ENCODE results near the gene WDR4. TPM values are rescaled to one million over a fixed set of nuclear protein-coding genes. Genes with fewer than 3 reads are reported as not detected.

WDR4 gene
- total and polyA plus RNA-seq, 2 of the 4 experiments (the other 2 are of a cell fraction) = 11.3 to 20.8 TPM

GRCh38 chr21:42873096-42873495 lies 6.2 kb downstream of the WDR4 start:
- Histone ChIP-seq H3K14ac (replicated peaks; ENCODE audit: low read depth, low read length) (no peak overlapping the region), H3K27me3 (ENCODE audit: control insufficient read depth, insufficient read depth, low read length) (no peaks in the 10 kb centered on the region), H4K20me1 (ENCODE audit: insufficient read depth, low read length) (peaks cover 13% of the 10 kb centered on the region), H2BK15ac (ENCODE audit: low read depth, low read length) (no peak overlapping the region), H3K36me3 (ENCODE audit: control insufficient read depth, insufficient read depth, low read length) (peaks cover 42% of the 10 kb centered on the region), H3K18ac (ENCODE audit: low read depth, low read length) (no peak overlapping the region), H3K9me1 (ENCODE audit: insufficient read depth, low read length) (no peaks in the 10 kb centered on the region; the same call in 1 of the 2 replicates), H3K4me3 (ENCODE audit: insufficient read depth, low read depth, low read length) (no peak overlapping the region), H2BK120ac (ENCODE audit: low read depth, low read length) (no peak overlapping the region), H3K79me1 (ENCODE audit: low read depth in 1 of 2, low read length in 2 of 2) (peaks cover 18 to 34% of the 10 kb centered on the region in 2 experiments; a peak in 3 of 4 replicates), H2BK20ac (ENCODE audit: low read depth, low read length) (no peak overlapping the region), H2AK5ac (ENCODE audit: low read depth, low read length) (no peak overlapping the region), H2BK5ac (ENCODE audit: low read depth, low read length, poor library complexity, severe bottlenecking) (no peak overlapping the region), H3K56ac (ENCODE audit: extremely low read depth, insufficient read depth, low read length) (no peak overlapping the region), H2AK9ac (replicated peaks; ENCODE audit: low read depth, low read length, poor library complexity) (peak overlapping the region; percentile 70), H3K27ac (ENCODE audit: insufficient read depth, low read length) (no peak overlapping the region), H3K4me1 (ENCODE audit: control insufficient read depth, insufficient read depth, low read length) (no peaks in the 10 kb centered on the region), H2AFZ (replicated peaks; ENCODE audit: low read length, poor library complexity) (no peak overlapping the region), H3K9me3 (ENCODE audit: control insufficient read depth, insufficient read depth, low read length) (no peaks in the 10 kb centered on the region), H3K9ac (ENCODE audit: low read depth, low read length) (no peak overlapping the region), H4K91ac (ENCODE audit: insufficient read depth, low read depth, low read length) (no peak overlapping the region), H4K8ac (ENCODE audit: low read depth in 2 of 2, low read length in 2 of 2) (no peak overlapping the region), H3K4ac (ENCODE audit: low read depth, low read length) (no peak overlapping the region), H3K4me2 (ENCODE audit: low read depth, low read length) (no peak overlapping the region), H3K23ac (ENCODE audit: low read depth, low read length) (no peak overlapping the region), H4K5ac (ENCODE audit: low read depth, low read length) (no peak overlapping the region)
- DNase-seq (no peak), ATAC-seq (ENCODE audit: low read depth) (no peak)
- TF ChIP-seq, protein P1, sequence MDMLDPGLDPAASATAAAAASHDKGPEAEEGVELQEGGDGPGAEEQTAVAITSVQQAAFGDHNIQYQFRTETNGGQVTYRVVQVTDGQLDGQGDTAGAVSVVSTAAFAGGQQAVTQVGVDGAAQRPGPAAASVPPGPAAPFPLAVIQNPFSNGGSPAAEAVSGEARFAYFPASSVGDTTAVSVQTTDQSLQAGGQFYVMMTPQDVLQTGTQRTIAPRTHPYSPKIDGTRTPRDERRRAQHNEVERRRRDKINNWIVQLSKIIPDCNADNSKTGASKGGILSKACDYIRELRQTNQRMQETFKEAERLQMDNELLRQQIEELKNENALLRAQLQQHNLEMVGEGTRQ (IDR thresholded peaks at IDR 0.05; ENCODE audit: low read depth, low read length) = no peak
- no peak for TF ChIP-seq FOS (IDR thresholded peaks at IDR 0.05; ENCODE audit: low read depth, low read length)
- TF ChIP-seq RCOR1 (IDR thresholded peaks at IDR 0.05; ENCODE audit: insufficient replicate concordance, low read length) = no peak
- TF ChIP-seq MXI1 (IDR thresholded peaks at IDR 0.05; ENCODE audit: borderline replicate concordance, low read depth, low read length) = no peak
- no peak for TF ChIP-seq NFE2L2 (IDR thresholded peaks at IDR 0.05; ENCODE audit: low read depth, low read length)
- no peak for TF ChIP-seq RAD21 (IDR thresholded peaks at IDR 0.05; ENCODE audit: low read length)
- no peak for TF ChIP-seq BHLHE40 (IDR thresholded peaks at IDR 0.05; ENCODE audit: low read depth, low read length)
- no peak for TF ChIP-seq POLR2A (IDR thresholded peaks at IDR 0.05; ENCODE audit: low read depth, low read length)
- no peak for TF ChIP-seq ELK1 (IDR thresholded peaks at IDR 0.05; ENCODE audit: borderline replicate concordance, low read depth, low read length)
- TF ChIP-seq SMC3 (IDR thresholded peaks at IDR 0.05; ENCODE audit: low read depth, low read length) = no peak
- TF ChIP-seq MAZ (IDR thresholded peaks at IDR 0.05; ENCODE audit: borderline replicate concordance, low read depth, low read length) = no peak
- TF ChIP-seq CEBPB (IDR thresholded peaks at IDR 0.05; ENCODE audit: low read depth, low read length) = no peak
- TF ChIP-seq, protein P2, sequence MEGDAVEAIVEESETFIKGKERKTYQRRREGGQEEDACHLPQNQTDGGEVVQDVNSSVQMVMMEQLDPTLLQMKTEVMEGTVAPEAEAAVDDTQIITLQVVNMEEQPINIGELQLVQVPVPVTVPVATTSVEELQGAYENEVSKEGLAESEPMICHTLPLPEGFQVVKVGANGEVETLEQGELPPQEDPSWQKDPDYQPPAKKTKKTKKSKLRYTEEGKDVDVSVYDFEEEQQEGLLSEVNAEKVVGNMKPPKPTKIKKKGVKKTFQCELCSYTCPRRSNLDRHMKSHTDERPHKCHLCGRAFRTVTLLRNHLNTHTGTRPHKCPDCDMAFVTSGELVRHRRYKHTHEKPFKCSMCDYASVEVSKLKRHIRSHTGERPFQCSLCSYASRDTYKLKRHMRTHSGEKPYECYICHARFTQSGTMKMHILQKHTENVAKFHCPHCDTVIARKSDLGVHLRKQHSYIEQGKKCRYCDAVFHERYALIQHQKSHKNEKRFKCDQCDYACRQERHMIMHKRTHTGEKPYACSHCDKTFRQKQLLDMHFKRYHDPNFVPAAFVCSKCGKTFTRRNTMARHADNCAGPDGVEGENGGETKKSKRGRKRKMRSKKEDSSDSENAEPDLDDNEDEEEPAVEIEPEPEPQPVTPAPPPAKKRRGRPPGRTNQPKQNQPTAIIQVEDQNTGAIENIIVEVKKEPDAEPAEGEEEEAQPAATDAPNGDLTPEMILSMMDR (conservative IDR thresholded peaks at IDR 0.05; ENCODE audit: low read depth, low read length) = no peak
- in situ Hi-C loops (cut with MboI; ENCODE audit: low sequenced_read_pairs) = loop anchor here (25.0 kb wide), 1 partner anchor 111 kb away; no protein-coding TSS in a partner anchor
- POLR2A ChIA-PET (ENCODE audit: unreplicated experiment) = no interaction called here
- CTCF ChIA-PET = no interaction called here
- intact Hi-C loops (cut with micrococcal nuclease) = no loop called here
- dilution Hi-C loops (cut with HindIII; ENCODE audit: low sequenced_read_pairs, unreplicated experiment) = no loop called here
- WGBS, 2 experiments (ENCODE audit: extremely low coverage in 2 of 2, insufficient read length in 1 of 2) = 100% methylated on average over 3 of the region's 7 CpGs; no CpG with 5 or more reads in 1 of the 2 experiments
- BruUV-seq (replicated peaks) = no TSS peak
